ENCODE measurements around the gene ADAMTS20.
"Not testable (repeated sequence)": the region's sequence is repeated elsewhere in the genome, so short reads cannot be mapped to it uniquely, and the experiment has no call there.

Gene ADAMTS20

DNA sequence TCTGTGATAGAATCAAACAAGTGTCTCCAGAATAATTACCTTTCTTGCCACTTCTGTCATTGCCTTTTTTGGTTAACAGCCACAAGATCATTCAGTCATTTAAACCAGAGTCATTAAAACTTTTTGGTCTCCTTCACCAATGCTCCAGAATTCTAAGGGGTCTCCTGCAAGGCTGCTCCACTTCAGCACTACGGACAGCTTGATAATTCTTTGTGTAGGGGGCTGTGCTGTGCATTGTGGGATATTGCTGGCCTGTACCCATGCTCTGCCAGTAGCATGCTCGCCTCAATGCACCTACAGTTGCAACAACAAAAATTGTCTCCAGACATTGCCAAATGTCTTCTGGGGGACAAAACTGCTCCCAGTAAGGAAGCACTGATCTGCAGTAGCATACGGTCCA, 7.3 kb downstream of the ADAMTS20 start:
- no peak overlapping the region for H2BK120ac ChIP-seq (ENCODE audit: low read depth, low read length)
- H3K18ac ChIP-seq (ENCODE audit: low read length) = no peak overlapping the region
- no peak overlapping the region for H3K4ac ChIP-seq (ENCODE audit: low read length)
- H3K23ac ChIP-seq (ENCODE audit: low read depth, low read length, poor library complexity) = no peak overlapping the region
- no peak overlapping the region for H4K91ac ChIP-seq (ENCODE audit: low read depth, low read length, poor library complexity)
- no CpG with 5 or more reads among the region's 3 CpGs for WGBS, 2 donors (ENCODE audit: extremely low coverage in 2 of 2, insufficient read length in 2 of 2, insufficient replicate concordance in 1 of 2)
- H2BK12ac ChIP-seq (ENCODE audit: low read length) = no peak overlapping the region
- H3K4me2 ChIP-seq (ENCODE audit: insufficient read depth, low read length, poor library complexity, severe bottlenecking) = no peak overlapping the region
- H3K9ac ChIP-seq (ENCODE audit: low read depth, low read length, poor library complexity) = no peak overlapping the region
- no peak overlapping the region for H2BK15ac ChIP-seq (ENCODE audit: low read length)
- no peak overlapping the region for H2BK5ac ChIP-seq (ENCODE audit: low read length)
- H3K36me3 ChIP-seq (replicated peaks in 1 of 2; ENCODE audit: control insufficient read depth in 2 of 2, insufficient read depth in 2 of 2, low read length in 2 of 2) = no peaks in the 10 kb centered on the region
- no peaks in the 10 kb centered on the region for H3K9me3 ChIP-seq (replicated peaks in 1 of 2; ENCODE audit: control insufficient read depth in 2 of 2, insufficient read depth in 1 of 2, low read depth in 1 of 2, low read length in 2 of 2)
- no peaks in the 10 kb centered on the region for H3K4me1 ChIP-seq (ENCODE audit: control insufficient read depth in 2 of 2, insufficient read depth in 1 of 2, low read depth in 1 of 2, low read length in 2 of 2)
- H4K8ac ChIP-seq (ENCODE audit: low read depth, low read length) = no peak overlapping the region
- H2AK5ac ChIP-seq (ENCODE audit: low read depth, low read length) = no peak overlapping the region
- DNase-seq (ENCODE audit: low spot score) = no peak
- no peak overlapping the region for H3K4me3 ChIP-seq (ENCODE audit: low read length in 2 of 2)
- no peak overlapping the region for H2AFZ ChIP-seq (ENCODE audit: low read length)
- H3K14ac ChIP-seq (ENCODE audit: low read length) = no peak overlapping the region
- H3K79me1 ChIP-seq (ENCODE audit: low read depth, low read length) = no peaks in the 10 kb centered on the region
- H3K27me3 ChIP-seq (ENCODE audit: control insufficient read depth in 3 of 3, insufficient read depth in 3 of 3, low read depth in 1 of 3, low read length in 3 of 3) = peaks cover 0 to 4% (median 0%) of the 10 kb centered on the region in 3 experiments
- H3K27ac ChIP-seq (replicated peaks; ENCODE audit: low read length) = no peak overlapping the region

GRCh38 chr12:43540470-43540869, 11.5 kb downstream of the ADAMTS20 start:
- no peak overlapping the region for H2AK5ac ChIP-seq (ENCODE audit: low read depth, low read length)
- no peak for DNase-seq (ENCODE audit: low spot score)
- no peaks in the 10 kb centered on the region for H3K79me1 ChIP-seq (ENCODE audit: low read depth, low read length)
- H3K14ac ChIP-seq (ENCODE audit: low read length) = no peak overlapping the region
- no peak overlapping the region for H3K4me3 ChIP-seq (ENCODE audit: low read length in 2 of 2)
- no peak overlapping the region for H4K8ac ChIP-seq (ENCODE audit: low read depth, low read length)
- no peak overlapping the region for H3K4me2 ChIP-seq (ENCODE audit: insufficient read depth, low read length, poor library complexity, severe bottlenecking)
- H2BK15ac ChIP-seq (ENCODE audit: low read length) = no peak overlapping the region
- no peaks in the 10 kb centered on the region for H3K9me3 ChIP-seq (replicated peaks in 1 of 2; ENCODE audit: control insufficient read depth in 2 of 2, insufficient read depth in 1 of 2, low read depth in 1 of 2, low read length in 2 of 2)
- no peak overlapping the region for H2BK5ac ChIP-seq (ENCODE audit: low read length)
- no peaks in the 10 kb centered on the region for H3K27me3 ChIP-seq (ENCODE audit: control insufficient read depth in 3 of 3, insufficient read depth in 3 of 3, low read depth in 1 of 3, low read length in 3 of 3)
- no peak overlapping the region for H3K18ac ChIP-seq (ENCODE audit: low read length)
- no peak overlapping the region for H3K4ac ChIP-seq (ENCODE audit: low read length)
- no peak overlapping the region for H3K27ac ChIP-seq (replicated peaks; ENCODE audit: low read length)
- H3K4me1 ChIP-seq (ENCODE audit: control insufficient read depth in 2 of 2, insufficient read depth in 1 of 2, low read depth in 1 of 2, low read length in 2 of 2) = no peaks in the 10 kb centered on the region
- H2BK120ac ChIP-seq (ENCODE audit: low read depth, low read length) = no peak overlapping the region
- no peak overlapping the region for H2AFZ ChIP-seq (ENCODE audit: low read length)
- no peak overlapping the region for H3K23ac ChIP-seq (ENCODE audit: low read depth, low read length, poor library complexity)
- no peak overlapping the region for H2BK12ac ChIP-seq (ENCODE audit: low read length)
- no peak overlapping the region for H3K9ac ChIP-seq (ENCODE audit: low read depth, low read length, poor library complexity)
- no peak overlapping the region for H4K91ac ChIP-seq (ENCODE audit: low read depth, low read length, poor library complexity)
- no peaks in the 10 kb centered on the region for H3K36me3 ChIP-seq (replicated peaks in 1 of 2; ENCODE audit: control insufficient read depth in 2 of 2, insufficient read depth in 2 of 2, low read length in 2 of 2)

DNA sequence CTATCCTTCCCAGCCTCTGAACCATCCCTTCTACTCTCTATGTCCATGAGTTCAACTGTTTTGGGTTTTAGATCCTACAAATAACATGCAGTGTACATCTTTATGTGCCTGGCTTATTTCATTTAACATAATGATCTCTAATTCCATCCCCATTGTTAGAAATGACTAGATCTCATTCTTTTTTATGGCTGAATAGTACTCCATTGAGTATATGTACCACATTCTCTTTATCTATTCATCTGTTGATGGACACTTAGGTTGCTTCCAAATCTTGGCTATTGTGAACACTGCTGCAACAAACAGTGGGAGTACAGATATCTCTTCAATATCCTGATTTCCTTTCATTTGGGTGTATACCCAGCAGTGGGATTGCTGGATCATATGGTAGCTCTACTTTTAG, 14.3 kb downstream of the ADAMTS20 start:
- not testable (repeated sequence) for H3K4me2 ChIP-seq (ENCODE audit: insufficient read depth, low read length, poor library complexity, severe bottlenecking); H3K27ac ChIP-seq (replicated peaks; ENCODE audit: low read length); H3K27me3 ChIP-seq (ENCODE audit: control insufficient read depth in 3 of 3, insufficient read depth in 3 of 3, low read depth in 1 of 3, low read length in 3 of 3); H2BK15ac ChIP-seq (ENCODE audit: low read length); H4K91ac ChIP-seq (ENCODE audit: low read depth, low read length, poor library complexity); H2BK120ac ChIP-seq (ENCODE audit: low read depth, low read length); H3K79me1 ChIP-seq (ENCODE audit: low read depth, low read length); H3K9me3 ChIP-seq (replicated peaks in 1 of 2; ENCODE audit: control insufficient read depth in 2 of 2, insufficient read depth in 1 of 2, low read depth in 1 of 2, low read length in 2 of 2); H3K4me1 ChIP-seq (ENCODE audit: control insufficient read depth in 2 of 2, insufficient read depth in 1 of 2, low read depth in 1 of 2, low read length in 2 of 2); H3K9ac ChIP-seq (ENCODE audit: low read depth, low read length, poor library complexity); H3K36me3 ChIP-seq (replicated peaks in 1 of 2; ENCODE audit: control insufficient read depth in 2 of 2, insufficient read depth in 2 of 2, low read length in 2 of 2); H3K18ac ChIP-seq (ENCODE audit: low read length); H2AK5ac ChIP-seq (ENCODE audit: low read depth, low read length); H4K8ac ChIP-seq (ENCODE audit: low read depth, low read length); H2AFZ ChIP-seq (ENCODE audit: low read length); DNase-seq (ENCODE audit: low spot score); H2BK5ac ChIP-seq (ENCODE audit: low read length); H2BK12ac ChIP-seq (ENCODE audit: low read length); H3K23ac ChIP-seq (ENCODE audit: low read depth, low read length, poor library complexity); H3K14ac ChIP-seq (ENCODE audit: low read length); H3K4me3 ChIP-seq (ENCODE audit: low read length in 2 of 2); H3K4ac ChIP-seq (ENCODE audit: low read length)

- WGBS, 2 donors (ENCODE audit: extremely low coverage in 2 of 2, insufficient read length in 2 of 2, insufficient replicate concordance in 1 of 2) = no CpG with 5 or more reads among the region's 3 CpGs
- Histone ChIP-seq H3K14ac (ENCODE audit: low read length) (no peak overlapping the region), H3K23ac (ENCODE audit: low read depth, low read length, poor library complexity) (no peak overlapping the region), H3K27ac (replicated peaks; ENCODE audit: low read length) (no peak overlapping the region), H3K4me1 (ENCODE audit: control insufficient read depth in 2 of 2, insufficient read depth in 1 of 2, low read depth in 1 of 2, low read length in 2 of 2) (no peaks in the 10 kb centered on the region), H3K9me3 (replicated peaks in 1 of 2; ENCODE audit: control insufficient read depth in 2 of 2, insufficient read depth in 1 of 2, low read depth in 1 of 2, low read length in 2 of 2) (no peaks in the 10 kb centered on the region), H2BK12ac (ENCODE audit: low read length) (no peak overlapping the region), H3K9ac (ENCODE audit: low read depth, low read length, poor library complexity) (no peak overlapping the region), H3K18ac (ENCODE audit: low read length) (no peak overlapping the region), H2BK5ac (ENCODE audit: low read length) (no peak overlapping the region), H3K4me2 (ENCODE audit: insufficient read depth, low read length, poor library complexity, severe bottlenecking) (no peak overlapping the region), H4K91ac (ENCODE audit: low read depth, low read length, poor library complexity) (no peak overlapping the region), H4K8ac (ENCODE audit: low read depth, low read length) (no peak overlapping the region), H2BK120ac (ENCODE audit: low read depth, low read length) (no peak overlapping the region), H3K4me3 (ENCODE audit: low read length in 2 of 2) (no peak overlapping the region), H2AK5ac (ENCODE audit: low read depth, low read length) (no peak overlapping the region), H3K79me1 (ENCODE audit: low read depth, low read length) (no peaks in the 10 kb centered on the region), H3K4ac (ENCODE audit: low read length) (no peak overlapping the region), H2BK15ac (ENCODE audit: low read length) (no peak overlapping the region), H2AFZ (ENCODE audit: low read length) (no peak overlapping the region), H3K36me3 (replicated peaks in 1 of 2; ENCODE audit: control insufficient read depth in 2 of 2, insufficient read depth in 2 of 2, low read length in 2 of 2) (no peaks in the 10 kb centered on the region), H3K27me3 (ENCODE audit: control insufficient read depth in 3 of 3, insufficient read depth in 3 of 3, low read depth in 1 of 3, low read length in 3 of 3) (no peaks in the 10 kb centered on the region)
- no peak for DNase-seq (ENCODE audit: low spot score)
Measured at GRCh38 chr12:43516045-43516444, 36.0 kb downstream of the ADAMTS20 start.

Data from neuronal stem cell (in vitro differentiated cells).